Stimulated activated CD4-positive, alpha-beta T cell treated with anti-CD3 and anti-CD28 coated beads, Interleukin-2, amount 100 ng/mL, for 24 hours (primary cell): ENCODE results near the gene GUCA2B.

Source experiments
- DNase-seq, 2 donors: peaks; one replicate each; pipeline ENCODE4 v3.0.0-alpha.2; 2020

GUCA2B gene

DNA sequence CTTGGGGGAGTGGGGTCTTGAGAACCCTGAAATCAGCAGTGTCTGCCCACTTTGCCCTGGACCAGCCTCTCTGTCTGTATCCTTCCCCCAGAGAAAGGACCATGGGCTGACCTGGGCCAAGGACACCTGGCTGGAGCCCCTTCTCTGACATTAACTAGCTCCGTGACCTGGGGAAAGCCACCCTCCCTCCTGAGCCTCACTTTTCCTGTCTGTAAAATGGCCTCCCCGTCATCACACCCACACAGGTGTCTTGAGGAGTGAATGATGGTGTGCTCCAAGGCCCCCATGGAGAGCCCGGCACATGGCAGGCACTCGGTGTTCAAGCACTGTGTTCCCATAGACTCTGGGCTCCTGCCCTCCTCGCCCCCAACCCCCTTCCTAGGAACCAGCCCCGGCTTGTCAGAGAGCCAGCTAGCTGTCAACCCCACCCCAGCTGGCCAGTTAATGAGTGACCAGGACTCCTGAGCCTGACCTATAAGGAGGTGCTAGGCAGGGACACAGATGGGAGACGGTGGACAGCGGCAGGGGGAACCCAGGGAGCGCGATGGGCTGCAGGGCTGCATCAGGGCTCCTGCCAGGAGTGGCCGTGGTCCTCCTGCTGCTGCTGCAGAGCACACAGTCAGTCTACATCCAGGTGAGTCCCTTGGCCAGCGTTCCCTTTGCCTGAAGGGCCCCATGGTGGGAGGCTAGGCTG lies at the start of gene GUCA2B:
Gene GUCA2B (plus strand): TSS at position 504 of the 694 bp plus-strand sequence. CDS start 41 bp downstream, at position 545.
- no peak for DNase-seq

- DNase-seq = no peak
These were observed 48.2 kb upstream of the GUCA2B start for GRCh38 chr1:42105025-42105424.

- DNase-seq = no peak
These were observed 44.9 kb upstream of the GUCA2B start for GRCh38 chr1:42108309-42108708.

DNA sequence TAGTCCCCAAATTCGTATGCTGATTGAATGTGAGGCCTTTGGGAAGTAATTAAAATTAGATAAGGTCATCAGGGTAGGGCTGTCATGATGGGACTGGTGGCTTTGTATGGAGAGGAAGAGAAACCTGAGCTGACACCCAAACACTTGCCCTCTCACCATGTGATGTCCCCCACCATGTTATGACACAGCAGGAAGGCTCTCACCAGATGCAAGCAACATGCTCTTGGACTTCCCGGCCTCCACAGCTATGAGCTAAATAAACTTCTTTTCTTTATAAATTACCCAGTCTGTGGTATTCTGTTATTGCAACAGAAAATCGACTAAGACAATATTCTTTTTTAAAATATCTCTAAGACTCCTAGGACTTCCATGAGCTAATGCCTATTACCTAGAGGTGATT lies 43.6 kb upstream of the GUCA2B start:
- DNase-seq = no peak

- no peak for DNase-seq
These were observed 39.0 kb upstream of the GUCA2B start for GRCh38 chr1:42114229-42114628.

- DNase-seq = no peak
These were observed 36.0 kb upstream of the GUCA2B start for GRCh38 chr1:42117214-42117613.

GRCh38 chr1:42118125-42118524 lies 35.1 kb upstream of the GUCA2B start:
- DNase-seq = no peak

GRCh38 chr1:42122408-42122807 lies 30.8 kb upstream of the GUCA2B start:
- DNase-seq = no peak

- DNase-seq = no peak
These were observed 27.7 kb upstream of the GUCA2B start for GRCh38 chr1:42125552-42125951.

- no peak for DNase-seq
These were observed 25.4 kb upstream of the GUCA2B start for GRCh38 chr1:42127767-42128166.

DNA sequence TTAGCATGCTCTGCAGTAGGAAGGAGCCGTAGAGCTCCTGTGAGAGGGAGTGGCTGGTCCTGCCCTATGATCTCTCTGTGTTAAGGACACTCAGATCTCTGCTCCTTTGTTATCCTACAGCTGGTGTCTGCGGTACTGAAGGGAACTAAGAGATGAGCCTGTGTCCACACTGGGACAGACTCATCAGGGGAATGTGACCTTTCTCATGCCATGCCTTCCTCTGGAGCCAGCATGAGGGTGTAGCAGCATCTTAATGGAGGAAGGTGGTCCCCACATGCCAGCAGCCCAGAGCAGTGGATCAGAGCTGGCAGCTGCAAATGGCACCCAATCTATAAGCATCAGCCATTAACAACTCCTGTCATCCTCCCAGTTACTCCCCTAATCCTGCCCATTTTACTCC lies 24.7 kb upstream of the GUCA2B start:
- no peak for DNase-seq

GRCh38 chr1:42128964-42129363 lies 24.2 kb upstream of the GUCA2B start:
- DNase-seq = no peak

GRCh38 chr1:42130061-42130660 lies 23.0 kb upstream of the GUCA2B start:
- no peak for DNase-seq

DNA sequence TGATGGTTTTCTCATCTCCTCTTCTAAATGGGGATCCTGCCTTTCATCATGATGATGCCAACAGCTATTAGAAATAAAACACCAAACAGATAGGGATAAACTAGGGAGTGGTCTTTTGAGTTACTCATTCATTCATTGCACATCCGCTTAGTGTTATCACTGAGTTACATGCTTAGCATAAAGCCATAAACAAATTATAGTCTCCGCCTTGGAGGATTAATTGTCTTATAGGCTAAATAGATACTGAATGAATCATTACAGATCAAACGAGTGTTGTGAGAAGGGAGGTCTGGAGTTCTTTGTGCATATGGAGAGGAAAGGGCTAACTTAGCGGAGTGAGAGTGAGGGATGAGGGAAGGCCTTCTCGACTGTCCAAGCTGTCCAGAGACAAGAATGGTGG lies 19.8 kb upstream of the GUCA2B start:
- DNase-seq = no peak

- no peak for DNase-seq
These were observed 19.2 kb upstream of the GUCA2B start for GRCh38 chr1:42133809-42134526.

- DNase-seq = no peak
These were observed 17.8 kb upstream of the GUCA2B start for GRCh38 chr1:42135426-42135825.

DNA sequence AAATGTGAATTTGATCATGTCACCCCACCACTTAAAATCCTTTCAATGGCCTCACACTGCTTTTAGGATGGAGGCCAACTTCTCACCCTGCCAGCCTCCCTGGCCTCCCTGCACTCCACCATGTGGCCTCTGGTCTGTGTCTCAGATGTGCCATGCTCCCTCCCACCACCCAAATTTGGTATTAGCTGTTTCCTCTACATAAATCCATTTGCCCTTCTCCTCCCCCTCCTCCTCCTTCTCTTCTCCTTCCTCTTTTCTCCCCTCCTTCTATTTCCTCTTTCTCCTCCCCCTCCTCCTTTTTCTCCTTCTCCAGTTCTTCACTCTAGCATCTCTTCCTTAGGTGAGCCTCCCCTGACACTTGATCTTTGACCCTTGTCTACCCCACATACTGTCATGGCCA lies 16.7 kb upstream of the GUCA2B start:
- no peak for DNase-seq

GRCh38 chr1:42137766-42138165 lies 15.4 kb upstream of the GUCA2B start:
- DNase-seq = no peak

- DNase-seq = no peak
These were observed 14.6 kb upstream of the GUCA2B start for GRCh38 chr1:42138586-42138985.

- no peak for DNase-seq
These were observed 13.8 kb upstream of the GUCA2B start for GRCh38 chr1:42139444-42139843.

GRCh38 chr1:42140191-42140590 lies 13.0 kb upstream of the GUCA2B start:
- DNase-seq = no peak

DNA sequence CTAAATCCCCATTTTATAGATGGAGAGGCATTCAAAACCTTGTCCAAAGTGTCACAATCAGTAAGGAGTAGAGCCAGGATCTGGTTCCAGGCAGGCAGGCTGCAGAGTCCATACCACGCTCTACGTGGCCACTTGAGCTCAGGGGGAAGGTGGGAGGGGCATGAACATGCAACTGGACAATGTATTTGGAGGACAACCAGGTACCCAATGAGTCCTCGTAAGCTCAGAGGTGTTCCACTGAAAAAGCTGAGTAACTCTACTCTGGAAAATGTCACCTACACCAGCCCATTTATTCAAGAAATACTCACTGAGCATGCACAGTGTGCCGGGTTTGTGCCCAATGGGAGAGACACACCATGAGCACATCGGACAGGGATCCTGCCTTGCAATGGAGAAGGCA lies 11.2 kb upstream of the GUCA2B start:
- DNase-seq = no peak

DNA sequence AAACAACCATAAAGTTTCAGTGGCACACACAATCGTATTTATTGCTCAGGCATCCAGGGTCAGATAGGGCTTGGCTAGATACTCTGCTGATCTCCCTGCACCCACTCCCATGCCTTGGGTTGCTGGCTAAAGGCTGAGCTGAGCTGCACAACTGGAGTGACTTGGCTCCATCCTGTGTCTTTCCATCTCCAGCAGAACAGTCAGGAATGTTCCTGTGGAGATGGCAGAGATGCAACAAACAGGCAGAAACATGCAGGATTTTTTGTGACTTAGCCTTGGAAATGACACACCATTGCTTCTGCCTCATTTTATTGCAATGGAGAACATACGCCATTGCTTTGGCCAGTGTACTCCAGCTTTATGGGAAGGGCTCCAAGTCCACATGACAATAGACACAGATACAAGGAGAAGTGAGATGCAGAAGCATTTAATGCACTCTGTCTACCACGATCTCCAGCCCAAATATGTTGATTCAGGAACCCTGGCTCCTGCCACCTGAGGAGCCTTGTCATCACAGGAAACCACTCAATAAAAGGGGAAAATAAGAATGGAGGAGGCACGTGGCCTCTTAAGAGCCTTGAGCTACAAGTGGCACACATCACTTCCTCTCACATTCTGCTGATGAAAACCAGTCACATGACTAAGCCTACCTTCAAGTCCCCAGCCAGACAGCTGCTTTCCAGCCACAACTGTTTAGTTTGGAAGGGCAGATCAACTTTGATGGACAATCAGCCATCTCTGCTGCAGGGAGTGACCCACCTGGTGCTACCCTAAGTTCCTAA lies 10.1 kb upstream of the GUCA2B start:
- DNase-seq = no peak
